CD14-positive monocyte (primary cell): ENCODE data around the gene PPP2R2D. TPM values are rescaled to one million over a fixed set of nuclear protein-coding genes. Genes with fewer than 3 reads are reported as not detected.

Experiments used
- DNase-seq, 3 donors: peaks; one replicate each; pipeline ENCODE4 v3.0.0-alpha.2; 2011 to 2022
- H2AFZ ChIP-seq: 2 replicates; pipeline ENCODE4 v1.6.0; 2012; ENCODE audit warnings: mild to moderate bottlenecking, low read depth, low read length, inconsistent platforms; ENCODE audit not compliant: insufficient read depth, poor library complexity, severe bottlenecking
- H3K27ac ChIP-seq, 2 donors: 1 replicate in 1 of 2; 2 replicates in 1 of 2; pipeline ENCODE4 v1.5.1; 2012 to 2013; ENCODE audit warnings: low read length in 2 of 2, control low read depth in 1 of 2, inconsistent platforms in 1 of 2, low read depth in 1 of 2, mild to moderate bottlenecking in 1 of 2
- H3K27me3 ChIP-seq, 2 donors: one replicate each; pipeline versions ENCODE4 v1.6.0 to v1.6.1; 2011 to 2013; ENCODE audit warnings: low read length in 2 of 2; ENCODE audit not compliant: control insufficient read depth in 2 of 2, insufficient read depth in 2 of 2
- H3K36me3 ChIP-seq, 2 donors: replicated peaks in 1 of 2; 1 replicate in 1 of 2; 2 replicates in 1 of 2; pipeline versions ENCODE4 v1.5.1 to v1.6.1; 2012 to 2013; ENCODE audit warnings: low read length in 2 of 2, control low read depth in 1 of 2, inconsistent platforms in 1 of 2, mild to moderate bottlenecking in 1 of 2; ENCODE audit not compliant: insufficient read depth in 2 of 2, control insufficient read depth in 1 of 2
- H3K4me1 ChIP-seq, 2 donors: 1 replicate in 1 of 2; 2 replicates in 1 of 2; pipeline versions ENCODE4 v1.5.1 to v1.6.1; 2012 to 2013; ENCODE audit warnings: low read length in 2 of 2, control low read depth in 1 of 2, inconsistent platforms in 1 of 2, mild to moderate bottlenecking in 1 of 2, moderate library complexity in 1 of 2; ENCODE audit not compliant: insufficient read depth in 2 of 2, control insufficient read depth in 1 of 2
- H3K4me2 ChIP-seq: replicated peaks from 2 replicates; pipeline ENCODE3; 2012; ENCODE audit warnings: low read length, moderate library complexity, mild to moderate bottlenecking; ENCODE audit not compliant: poor library complexity, severe bottlenecking; ENCODE audit errors: extremely low read depth
- H3K4me3 ChIP-seq, 3 experiments: fragments of 200-600 bp in 1 of 3; sonication (generic) in 1 of 3; replicated peaks in 1 of 3; 1 replicate in 2 of 3; 2 replicates in 1 of 3; pipeline ENCODE4 v1.5.1; 2011 to 2013; ENCODE audit warnings: low read length in 3 of 3, mild to moderate bottlenecking in 3 of 3, control low read depth in 2 of 3, low read depth in 2 of 3, inconsistent platforms in 1 of 3, moderate library complexity in 1 of 3
- H3K79me2 ChIP-seq: 2 replicates; pipeline ENCODE4 v1.6.0; 2012; ENCODE audit warnings: mild to moderate bottlenecking, control low read depth, inconsistent platforms, low read length, moderate library complexity; ENCODE audit not compliant: insufficient read depth
- H3K9ac ChIP-seq: 2 replicates; pipeline ENCODE4 v1.6.0; 2017; ENCODE audit warnings: low read length, mild to moderate bottlenecking; ENCODE audit not compliant: insufficient read depth, poor library complexity, severe bottlenecking
- H3K9me3 ChIP-seq, 2 donors: replicated peaks in 1 of 2; 1 replicate in 1 of 2; 2 replicates in 1 of 2; pipeline versions ENCODE4 v1.5.1 to v1.6.1; 2012 to 2013; ENCODE audit warnings: low read length in 2 of 2, control low read depth in 1 of 2; ENCODE audit not compliant: control insufficient read depth in 1 of 2, insufficient read depth in 1 of 2
- H4K20me1 ChIP-seq: 2 replicates; pipeline ENCODE4 v1.6.0; 2012; ENCODE audit warnings: mild to moderate bottlenecking, low read length, control low read depth, moderate library complexity; ENCODE audit not compliant: insufficient read depth
- H3K27ac Mint-ChIP-seq, 7 donors: one replicate each; pipeline ENCODE4 v1.8.0; 2020; ENCODE audit warnings: mild to moderate bottlenecking in 7 of 7, mixed read lengths in 7 of 7, moderate library complexity in 6 of 7, inconsistent platforms in 2 of 7
- H3K27me3 Mint-ChIP-seq, 3 donors: one replicate each; pipeline ENCODE4 v1.8.0; 2021 to 2022; ENCODE audit warnings: low read depth in 3 of 3, mild to moderate bottlenecking in 3 of 3, mixed read lengths in 3 of 3, moderate library complexity in 3 of 3, inconsistent platforms in 1 of 3
- H3K36me3 Mint-ChIP-seq, 2 donors: one replicate each; pipeline ENCODE4 v1.8.0; 2020; ENCODE audit warnings: mixed read lengths in 2 of 2, inconsistent platforms in 1 of 2, mild to moderate bottlenecking in 1 of 2
- H3K4me1 Mint-ChIP-seq: one replicate; pipeline ENCODE4 v1.8.0; 2020; ENCODE audit warnings: mild to moderate bottlenecking, mixed read lengths
- H3K4me3 Mint-ChIP-seq, 2 donors: one replicate each; pipeline ENCODE4 v1.8.0; 2020; ENCODE audit warnings: mild to moderate bottlenecking in 2 of 2, mixed read lengths in 2 of 2, moderate library complexity in 1 of 2
- H3K9me3 Mint-ChIP-seq, 7 donors: one replicate each; pipeline ENCODE4 v1.8.0; 2020 to 2022; ENCODE audit warnings: mixed read lengths in 7 of 7, mild to moderate bottlenecking in 6 of 7, moderate library complexity in 6 of 7, inconsistent platforms in 2 of 7
- WGBS: methylation state at CpG from one replicate; pipeline ENCODE4 v1.1.5; 2013; ENCODE audit warnings: missing lambda C conversion rate; ENCODE audit not compliant: insufficient coverage; 5-methylcytosine and 5-hydroxymethylcytosine counted together
- intact Hi-C, 2 donors: fragments of 100-400 bp; cut with micrococcal nuclease; formaldehyde crosslinking; loops; one replicate each; pipeline versions ENCODE4 v1.15.0 to v1.15.1; 2023
- polyA plus RNA-seq, 3 donors: library from polyadenylated mRNA; depleted of rRNA in 1 of 3; unstranded in 2 of 3; stranded (reverse) in 1 of 3; fragments of 300-500 nt in 2 of 3; fragments of >200 nt in 1 of 3; fragmentation: Illumina TruSeq in 2 of 3; gene quantifications; 1 replicate in 2 of 3; 2 replicates in 1 of 3; pipeline ENCODE4 v1.2.3, GENCODE V29; 2012 to 2021
- TF ChIP-seq, protein P1 (sequence below): fragments of 200-600 bp; IDR thresholded peaks from one replicate; pipeline ENCODE4 v1.8.0; 2022; ENCODE audit warnings: antibody characterized with exemption, mild to moderate bottlenecking

The PPP2R2D gene
- polyA plus RNA-seq, 3 donors, result 12.8 to 23.5 (median 12.9) TPM

GRCh38 chr10:131979336-131979735, 78.5 kb downstream of the PPP2R2D start:
- peaks cover 46 to 62% (median 48%) of the 10 kb centered on the region in 3 donors for H3K27me3 Mint-ChIP-seq
- no peaks in the 10 kb centered on the region for H3K79me2 ChIP-seq
- 91% methylated on average over 7 of the region's 7 CpGs for WGBS

GRCh38 chr10:131979821-131980270, 79.0 kb downstream of the PPP2R2D start:
- peaks cover 13% of the 10 kb centered on the region for H3K4me1 Mint-ChIP-seq
- no peak overlapping the region for H3K27ac Mint-ChIP-seq
- H3K27me3 Mint-ChIP-seq, result peaks cover 49 to 65% (median 51%) of the 10 kb centered on the region in 3 donors
- Histone ChIP-seq H2AFZ (no peak overlapping the region), H3K4me1 (peaks cover 10 to 19% of the 10 kb centered on the region in 2 donors), H4K20me1 (no peaks in the 10 kb centered on the region), H3K36me3 (no peaks in the 10 kb centered on the region), H3K9me3 (peaks cover 0 to 11% of the 10 kb centered on the region in 2 donors), H3K9ac (no peak overlapping the region), H3K79me2 (no peaks in the 10 kb centered on the region), H3K27me3 (peaks cover 31 to 59% of the 10 kb centered on the region in 2 donors), H3K4me3 (no peak overlapping the region), H3K27ac (no peak overlapping the region), H3K4me2 (no peak overlapping the region)
- TF ChIP-seq, protein P1, sequence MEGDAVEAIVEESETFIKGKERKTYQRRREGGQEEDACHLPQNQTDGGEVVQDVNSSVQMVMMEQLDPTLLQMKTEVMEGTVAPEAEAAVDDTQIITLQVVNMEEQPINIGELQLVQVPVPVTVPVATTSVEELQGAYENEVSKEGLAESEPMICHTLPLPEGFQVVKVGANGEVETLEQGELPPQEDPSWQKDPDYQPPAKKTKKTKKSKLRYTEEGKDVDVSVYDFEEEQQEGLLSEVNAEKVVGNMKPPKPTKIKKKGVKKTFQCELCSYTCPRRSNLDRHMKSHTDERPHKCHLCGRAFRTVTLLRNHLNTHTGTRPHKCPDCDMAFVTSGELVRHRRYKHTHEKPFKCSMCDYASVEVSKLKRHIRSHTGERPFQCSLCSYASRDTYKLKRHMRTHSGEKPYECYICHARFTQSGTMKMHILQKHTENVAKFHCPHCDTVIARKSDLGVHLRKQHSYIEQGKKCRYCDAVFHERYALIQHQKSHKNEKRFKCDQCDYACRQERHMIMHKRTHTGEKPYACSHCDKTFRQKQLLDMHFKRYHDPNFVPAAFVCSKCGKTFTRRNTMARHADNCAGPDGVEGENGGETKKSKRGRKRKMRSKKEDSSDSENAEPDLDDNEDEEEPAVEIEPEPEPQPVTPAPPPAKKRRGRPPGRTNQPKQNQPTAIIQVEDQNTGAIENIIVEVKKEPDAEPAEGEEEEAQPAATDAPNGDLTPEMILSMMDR, result no peak
- peaks cover 0 to 9% of the 10 kb centered on the region in 2 donors for H3K36me3 Mint-ChIP-seq
- DNase-seq, result no peak
- 50% methylated on average over 17 of the region's 30 CpGs for WGBS
- intact Hi-C loops, result no loop called here
- peak overlapping the region in 1 of 2 donors; percentile 67 for H3K4me3 Mint-ChIP-seq
- H3K9me3 Mint-ChIP-seq, result peaks cover 0 to 23% (median 10%) of the 10 kb centered on the region in 7 donors

More at GRCh38 chr10:131979336-131979735, 78.5 kb downstream of the PPP2R2D start:
- H3K36me3 ChIP-seq, result no peaks in the 10 kb centered on the region
- no peak overlapping the region for H3K4me2 ChIP-seq
- H3K4me1 Mint-ChIP-seq, result peaks cover 13% of the 10 kb centered on the region
- no peak overlapping the region for H2AFZ ChIP-seq
- H3K9me3 Mint-ChIP-seq, result peaks cover 0 to 23% (median 10%) of the 10 kb centered on the region in 7 donors
- H3K36me3 Mint-ChIP-seq, result peaks cover 0 to 9% of the 10 kb centered on the region in 2 donors
- no peak overlapping the region for H3K27ac Mint-ChIP-seq
- peak overlapping the region in 1 of 2 donors; percentile 42 for H3K4me3 Mint-ChIP-seq
- no peak for DNase-seq
- H3K27ac ChIP-seq, result no peak overlapping the region
- peaks cover 0 to 11% of the 10 kb centered on the region in 2 donors for H3K9me3 ChIP-seq
- intact Hi-C loops, result no loop called here
- no peak overlapping the region for H3K4me3 ChIP-seq
- no peaks in the 10 kb centered on the region for H4K20me1 ChIP-seq
- H3K27me3 ChIP-seq, result peaks cover 31 to 54% of the 10 kb centered on the region in 2 donors
- H3K4me1 ChIP-seq, result peaks cover 10 to 19% of the 10 kb centered on the region in 2 donors
- TF ChIP-seq, protein P1, result no peak
- H3K9ac ChIP-seq, result no peak overlapping the region
